Parathyroid adenoma (tissue), 2 donors: ENCODE measurements around the gene MEI1.

Experiments
- H2AFZ ChIP-seq: fragments of 300-600 bp; sonication (generic); one replicate; pipeline ENCODE4 v1.7.0; 2017; ENCODE audit warnings: antibody characterized with exemption, mild to moderate bottlenecking
- H3K27ac ChIP-seq: fragments of 300-600 bp; sonication (generic); one replicate; pipeline ENCODE4 v1.7.0; 2017
- H3K27me3 ChIP-seq: fragments of 300-600 bp; sonication (generic); one replicate; pipeline ENCODE4 v1.7.0; 2017; ENCODE audit warnings: low read length; ENCODE audit not compliant: control insufficient read depth, insufficient read depth
- H3K36me3 ChIP-seq: fragments of 300-600 bp; sonication (generic); one replicate; pipeline ENCODE4 v1.7.0; 2017; ENCODE audit warnings: low read length; ENCODE audit not compliant: control insufficient read depth, insufficient read depth
- H3K4me1 ChIP-seq: fragments of 300-600 bp; sonication (generic); one replicate; pipeline ENCODE4 v1.7.0; 2017; ENCODE audit warnings: control low read depth
- H3K4me2 ChIP-seq: fragments of 300-600 bp; sonication (generic); one replicate; pipeline ENCODE4 v1.7.0; 2017; ENCODE audit warnings: low read length
- H3K4me3 ChIP-seq: fragments of 300-600 bp; sonication (generic); one replicate; pipeline ENCODE4 v1.7.0; 2017; ENCODE audit warnings: low read depth, low read length
- H3K79me2 ChIP-seq: fragments of 300-600 bp; sonication (generic); one replicate; pipeline ENCODE4 v1.7.0; 2017; ENCODE audit warnings: control low read depth
- H3K9ac ChIP-seq: fragments of 300-600 bp; sonication (generic); one replicate; pipeline ENCODE4 v1.7.0; 2017; ENCODE audit warnings: mild to moderate bottlenecking
- H3K9me3 ChIP-seq: fragments of 300-600 bp; sonication (generic); one replicate; pipeline ENCODE4 v1.7.0; 2017; ENCODE audit warnings: low read length; ENCODE audit not compliant: control insufficient read depth
- TF ChIP-seq, protein P1 (sequence below): fragments of 300-600 bp; sonication (generic); IDR thresholded peaks from one replicate; pipeline ENCODE4 v1.7.0; 2017; ENCODE audit warnings: antibody characterized with exemption, mild to moderate bottlenecking
- donor health status: primary hyperparathyroidism.

The MEI1 gene

DNA sequence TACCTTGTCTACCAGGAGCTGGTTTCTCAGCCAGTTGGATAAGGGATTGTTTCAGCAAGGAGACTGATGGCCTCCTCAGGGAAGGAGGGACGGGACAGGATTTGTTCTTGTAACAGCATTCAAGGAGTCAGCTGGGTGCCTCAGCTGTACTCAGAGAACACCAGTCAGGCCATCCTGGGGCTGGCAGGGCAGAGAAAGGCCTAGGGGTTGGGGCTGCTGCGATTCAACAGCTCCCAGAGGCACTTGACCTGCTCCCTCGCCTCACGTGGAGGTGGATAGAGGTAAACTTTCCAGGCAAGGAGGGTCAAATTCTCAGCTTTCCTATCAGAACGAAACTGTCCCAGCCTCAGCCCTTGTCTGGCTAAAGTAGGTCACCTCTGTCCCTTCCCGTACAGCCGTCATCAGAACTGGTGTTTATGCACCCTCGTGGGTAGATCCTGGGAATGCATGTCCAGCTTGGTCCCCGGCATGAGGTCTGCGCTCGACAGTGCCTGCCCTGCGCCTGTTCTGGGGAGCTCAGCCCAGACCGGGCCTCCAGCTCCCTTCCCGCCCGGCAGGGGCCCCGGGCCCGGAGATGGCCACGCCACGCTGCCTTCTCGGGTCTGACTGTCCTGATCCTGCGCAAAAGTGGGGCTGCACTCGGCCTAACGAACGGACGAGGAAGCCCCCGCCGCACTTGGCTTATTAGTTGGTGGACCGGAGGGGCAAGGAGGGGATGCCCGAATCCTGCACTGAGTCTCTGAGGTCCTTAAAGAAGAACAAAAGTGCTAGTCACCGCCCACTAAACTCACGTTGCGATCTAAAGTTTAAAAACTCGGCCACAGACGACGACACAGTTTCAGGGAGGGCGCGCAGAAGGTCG is 100.4 kb downstream of the MEI1 start:
- H3K36me3 ChIP-seq = no peaks in the 10 kb centered on the region
- no peak overlapping the region for H3K9ac ChIP-seq
- no peaks in the 10 kb centered on the region for H3K27me3 ChIP-seq
- H3K4me2 ChIP-seq = peak overlapping the region; percentile 99
- peak overlapping the region; percentile 66 for H3K4me3 ChIP-seq
- H3K9me3 ChIP-seq = no peaks in the 10 kb centered on the region
- H3K79me2 ChIP-seq = no peaks in the 10 kb centered on the region
- H2AFZ ChIP-seq = peak overlapping the region; percentile 85
- peaks cover 9% of the 10 kb centered on the region for H3K4me1 ChIP-seq
- H3K27ac ChIP-seq = peak overlapping the region; percentile 91
- TF ChIP-seq, protein P1, sequence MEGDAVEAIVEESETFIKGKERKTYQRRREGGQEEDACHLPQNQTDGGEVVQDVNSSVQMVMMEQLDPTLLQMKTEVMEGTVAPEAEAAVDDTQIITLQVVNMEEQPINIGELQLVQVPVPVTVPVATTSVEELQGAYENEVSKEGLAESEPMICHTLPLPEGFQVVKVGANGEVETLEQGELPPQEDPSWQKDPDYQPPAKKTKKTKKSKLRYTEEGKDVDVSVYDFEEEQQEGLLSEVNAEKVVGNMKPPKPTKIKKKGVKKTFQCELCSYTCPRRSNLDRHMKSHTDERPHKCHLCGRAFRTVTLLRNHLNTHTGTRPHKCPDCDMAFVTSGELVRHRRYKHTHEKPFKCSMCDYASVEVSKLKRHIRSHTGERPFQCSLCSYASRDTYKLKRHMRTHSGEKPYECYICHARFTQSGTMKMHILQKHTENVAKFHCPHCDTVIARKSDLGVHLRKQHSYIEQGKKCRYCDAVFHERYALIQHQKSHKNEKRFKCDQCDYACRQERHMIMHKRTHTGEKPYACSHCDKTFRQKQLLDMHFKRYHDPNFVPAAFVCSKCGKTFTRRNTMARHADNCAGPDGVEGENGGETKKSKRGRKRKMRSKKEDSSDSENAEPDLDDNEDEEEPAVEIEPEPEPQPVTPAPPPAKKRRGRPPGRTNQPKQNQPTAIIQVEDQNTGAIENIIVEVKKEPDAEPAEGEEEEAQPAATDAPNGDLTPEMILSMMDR = no peak

DNA sequence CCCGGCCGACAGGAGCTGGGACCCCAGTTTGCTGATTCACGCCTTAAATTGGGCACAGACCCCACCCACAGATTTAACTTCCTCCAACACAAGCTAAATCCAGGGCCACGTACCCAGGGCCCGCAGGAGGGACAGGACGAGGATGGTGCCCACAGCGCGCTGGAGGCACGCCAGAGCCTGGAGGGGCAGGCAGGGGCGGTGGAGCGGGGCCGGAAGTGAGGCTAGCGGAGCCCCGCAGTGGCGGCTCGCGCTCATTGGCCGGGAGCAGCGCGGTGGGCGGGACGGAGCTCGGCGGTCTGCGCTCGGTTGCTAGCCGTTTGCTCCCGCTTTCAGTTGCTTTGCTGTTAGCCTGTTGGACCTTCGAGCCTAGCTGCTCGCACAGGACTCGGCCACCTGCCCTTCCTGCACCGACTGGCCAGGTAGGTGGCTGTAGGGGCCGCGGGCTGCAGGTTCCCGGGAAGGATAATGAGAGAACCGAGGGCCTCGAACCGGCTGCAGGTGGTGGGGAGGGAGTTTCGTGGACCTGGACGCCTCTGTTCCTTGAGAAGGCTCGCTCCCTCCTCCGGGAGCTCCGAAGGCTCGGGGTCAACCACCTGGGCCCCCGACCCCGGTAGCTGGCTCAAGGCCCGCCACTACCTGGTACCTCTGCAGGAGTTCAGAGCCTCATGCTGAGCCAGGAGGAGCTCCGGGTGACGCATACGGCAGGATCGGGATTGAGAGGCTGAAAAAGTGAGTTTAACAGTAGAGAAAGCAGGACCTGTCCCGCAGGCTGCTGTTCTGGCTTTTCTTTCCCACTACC is 101.2 kb downstream of the MEI1 start, which contains the start of gene CCDC134:
Gene CCDC134, plus strand, starts transcription at position 332 of the 799 bp plus-strand sequence. CDS start 8,212 bp downstream, outside the sequence.
- H3K27me3 ChIP-seq = no peaks in the 10 kb centered on the region
- H2AFZ ChIP-seq = peak within 1 kb of the TSS; percentile 85
- H3K9me3 ChIP-seq = no peaks in the 10 kb centered on the region
- peak within 1 kb of the TSS; percentile 99 for H3K4me2 ChIP-seq
- peaks cover 9% of the 10 kb centered on the region for H3K4me1 ChIP-seq
- H3K79me2 ChIP-seq = no peaks in the 10 kb centered on the region
- TF ChIP-seq, protein P1 = no peak
- no peak within 1 kb of the TSS for H3K9ac ChIP-seq
- no peaks in the 10 kb centered on the region for H3K36me3 ChIP-seq
- H3K4me3 ChIP-seq = peak within 1 kb of the TSS; percentile 66
- peak within 1 kb of the TSS; percentile 91 for H3K27ac ChIP-seq

DNA sequence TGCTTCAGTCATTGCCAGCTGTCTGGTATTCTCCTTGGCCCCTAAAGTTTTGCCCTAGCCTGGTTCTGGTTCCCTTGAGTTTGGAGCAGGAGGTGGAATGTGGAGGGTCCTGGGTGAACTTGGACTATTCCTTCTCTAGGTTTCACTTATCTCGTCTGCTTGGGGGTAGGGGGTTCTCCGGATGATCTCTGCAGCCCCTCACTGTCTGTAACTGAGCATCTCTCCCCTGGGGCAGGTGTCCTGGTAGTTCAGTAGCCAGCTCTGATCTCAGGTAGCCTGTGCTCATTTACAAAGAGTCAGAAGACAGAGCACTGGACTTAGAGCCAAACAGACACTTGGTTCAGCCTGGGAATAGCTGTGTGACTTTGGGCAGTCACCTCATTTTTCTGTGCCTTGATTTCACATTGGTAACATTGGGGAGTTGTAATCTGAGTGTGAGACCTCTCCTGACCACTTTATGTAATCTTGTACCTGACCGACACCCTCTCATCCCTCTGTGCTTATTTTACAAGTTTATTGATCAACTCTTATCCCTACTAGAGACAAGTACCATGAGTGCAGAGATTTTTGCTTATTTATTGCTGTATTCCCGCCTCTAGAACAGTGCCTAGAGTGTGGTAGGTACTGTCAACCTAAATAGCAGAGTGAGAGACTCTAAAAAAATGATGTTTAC is 102.0 kb downstream of the MEI1 start:
- TF ChIP-seq, protein P1 = no peak
- Histone ChIP-seq H3K4me1 (peaks cover 9% of the 10 kb centered on the region), H3K4me2 (peak overlapping the region; percentile 99), H3K27ac (peak overlapping the region; percentile 91), H3K9ac (no peak overlapping the region), H3K9me3 (no peaks in the 10 kb centered on the region), H2AFZ (peak overlapping the region; percentile 85), H3K36me3 (no peaks in the 10 kb centered on the region), H3K4me3 (peak overlapping the region; percentile 66), H3K27me3 (no peaks in the 10 kb centered on the region), H3K79me2 (no peaks in the 10 kb centered on the region)

DNA sequence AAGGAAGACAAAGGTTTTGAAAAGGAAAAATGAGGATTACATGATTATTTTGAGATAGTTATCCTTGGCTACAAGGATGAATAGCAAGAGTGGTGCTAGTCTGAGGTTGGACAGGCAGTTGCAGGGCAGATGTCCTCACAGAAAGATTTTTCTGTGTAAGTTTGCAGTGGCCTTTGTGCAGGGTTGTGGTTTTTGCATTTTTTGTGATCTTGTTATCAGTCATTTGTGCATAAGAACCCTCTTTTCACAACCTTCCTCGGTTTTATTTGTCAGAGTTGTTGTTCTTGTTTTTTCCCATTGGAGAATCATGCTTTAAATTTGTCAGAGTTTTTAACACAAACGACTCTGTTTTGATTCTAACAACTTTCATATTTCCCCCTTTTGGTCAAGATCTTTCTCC is 102.6 kb downstream of the MEI1 start:
- Histone ChIP-seq H3K27ac (no peak overlapping the region), H3K9me3 (no peaks in the 10 kb centered on the region), H3K4me3 (no peak overlapping the region), H3K4me2 (no peak overlapping the region), H3K27me3 (no peaks in the 10 kb centered on the region), H3K79me2 (no peaks in the 10 kb centered on the region), H3K36me3 (no peaks in the 10 kb centered on the region), H2AFZ (no peak overlapping the region), H3K4me1 (peaks cover 9% of the 10 kb centered on the region), H3K9ac (no peak overlapping the region)
- TF ChIP-seq, protein P1 = no peak
